Endothelial cell of umbilical vein (primary cell): ENCODE measurements around the gene GMPR2. TPM values are rescaled to one million over a fixed set of nuclear protein-coding genes. Genes with fewer than 3 reads are reported as not detected.

Experiments used
- BruUV-seq: library from RNA; stranded (reverse); fragments of 400-500 nt; replicated peaks from 2 replicates; lab custom pipeline; 2021; lab: Mats Ljungman, UMichigan
- CTCF ChIA-PET: fragments of 300-600, 350-600 bp; sonication (Branson Sonifier 250); formaldehyde crosslinking; loops from one replicate; lab custom pipeline; 2021; ENCODE audit warnings: antibody characterized with exemption, inconsistent platforms; lab: Charles Lee
- POLR2A ChIA-PET: fragments of 300-600, 350-600 bp; sonication (Branson Sonifier 250); formaldehyde crosslinking; loops from one replicate; lab custom pipeline; 2021; ENCODE audit warnings: antibody characterized with exemption, inconsistent platforms; lab: Charles Lee
- DNase-seq: peaks from one replicate; pipeline ENCODE4 v3.0.0-alpha.2; 2011; ENCODE audit warnings: low read depth, low spot score
- FAIRE-seq: peaks from 2 replicates; lab custom pipeline; 2011; peaks lifted over from hg19 to GRCh38; lab: Jason Lieb, UNC
- H2AFZ ChIP-seq: 2 replicates; pipeline ENCODE4 v1.6.0; 2012; ENCODE audit warnings: low read depth, low read length, control low read depth, inconsistent platforms
- H3K27ac ChIP-seq: 2 replicates; pipeline ENCODE4 v1.5.1; 2011; ENCODE audit warnings: low read depth, mild to moderate bottlenecking, control low read depth, low read length, moderate library complexity; ENCODE audit not compliant: insufficient read depth
- H3K27me3 ChIP-seq, 2 experiments: 2 replicates each; pipeline versions ENCODE4 v1.6.0 to v1.6.1; 2011; ENCODE audit warnings: low read length in 2 of 2, mixed read lengths in 1 of 2; ENCODE audit not compliant: control insufficient read depth in 2 of 2, insufficient read depth in 2 of 2
- H3K36me3 ChIP-seq, 2 experiments: 2 replicates in 1 of 2; 3 replicates in 1 of 2; pipeline ENCODE4 v1.5.1; 2011; ENCODE audit warnings: low read length in 2 of 2, mild to moderate bottlenecking in 1 of 2, moderate library complexity in 1 of 2; ENCODE audit not compliant: control insufficient read depth in 2 of 2, insufficient read depth in 2 of 2; ENCODE audit errors: extremely low read depth in 1 of 2
- H3K4me1 ChIP-seq: 3 replicates; pipeline ENCODE4 v1.5.1; 2011; ENCODE audit warnings: mild to moderate bottlenecking, low read length; ENCODE audit not compliant: control insufficient read depth, insufficient read depth; ENCODE audit errors: extremely low read depth
- H3K4me2 ChIP-seq: 2 replicates; pipeline ENCODE4 v1.6.1; 2011; ENCODE audit warnings: low read length, control low read depth, mixed read lengths; ENCODE audit not compliant: insufficient read depth
- H3K4me3 ChIP-seq, 3 experiments: fragments of 200-600 bp in 1 of 3; sonication (generic), shearing (Covaris generic) in 1 of 3; replicated peaks in 1 of 3; 2 replicates each; pipeline ENCODE4 v1.5.1; 2011 to 2016; ENCODE audit warnings: control low read depth in 3 of 3, low read length in 3 of 3, mild to moderate bottlenecking in 2 of 3, inconsistent platforms in 1 of 3, low read depth in 1 of 3, moderate library complexity in 1 of 3; ENCODE audit not compliant: insufficient read depth in 1 of 3
- H3K79me2 ChIP-seq: 2 replicates; pipeline ENCODE4 v1.6.0; 2012; ENCODE audit warnings: low read length, inconsistent platforms; ENCODE audit not compliant: control insufficient read depth, insufficient read depth
- H3K9ac ChIP-seq: replicated peaks from 2 replicates; pipeline ENCODE3; 2011; ENCODE audit warnings: low read length, control low read depth; ENCODE audit not compliant: insufficient read depth; ENCODE audit errors: extremely low read depth
- H3K9me1 ChIP-seq: replicated peaks from 3 replicates; pipeline ENCODE4 v1.6.0; 2011; ENCODE audit warnings: mild to moderate bottlenecking, low read length; ENCODE audit not compliant: control insufficient read depth, insufficient read depth; ENCODE audit errors: extremely low read depth
- H3K9me3 ChIP-seq: replicated peaks from 2 replicates; pipeline ENCODE4 v1.5.1; 2012; ENCODE audit warnings: low read length, inconsistent platforms; ENCODE audit not compliant: control insufficient read depth, insufficient read depth
- H4K20me1 ChIP-seq: replicated peaks from 2 replicates; pipeline ENCODE3; 2011; ENCODE audit warnings: mild to moderate bottlenecking, low read length; ENCODE audit not compliant: control insufficient read depth, insufficient read depth; ENCODE audit errors: extremely low read depth
- CTCF ChIP-seq, 2 donors: IDR thresholded peaks; 1 replicate in 1 of 2; 2 replicates in 1 of 2; pipeline ENCODE4 v1.5.1; 2011; ENCODE audit warnings: low read length in 2 of 2, mild to moderate bottlenecking in 2 of 2, moderate library complexity in 2 of 2, control low read depth in 1 of 2, inconsistent platforms in 1 of 2, low read depth in 1 of 2; ENCODE audit not compliant: insufficient read depth in 1 of 2; ENCODE audit errors: extremely low read depth in 1 of 2
- EZH2 ChIP-seq: IDR thresholded peaks from 2 replicates; pipeline ENCODE4 v1.6.1; 2012; ENCODE audit warnings: borderline replicate concordance, low read depth, mild to moderate bottlenecking, moderate library complexity, low read length, inconsistent platforms; ENCODE audit not compliant: severe bottlenecking
- FOS ChIP-seq: IDR thresholded peaks from 2 replicates; pipeline ENCODE4 v1.6.1; 2011; ENCODE audit warnings: mild to moderate bottlenecking, low read length, moderate library complexity, borderline replicate concordance; ENCODE audit not compliant: insufficient read depth
- GATA2 ChIP-seq: IDR thresholded peaks from 2 replicates; pipeline ENCODE4 v1.7.0; 2011; ENCODE audit warnings: low read depth, mild to moderate bottlenecking, moderate library complexity, mixed read lengths, low read length; ENCODE audit not compliant: insufficient read length, insufficient read depth
- JUN ChIP-seq: IDR thresholded peaks from 2 replicates; pipeline ENCODE4 v1.6.1; 2011; ENCODE audit warnings: borderline replicate concordance, low read depth; ENCODE audit not compliant: insufficient read length, insufficient read depth
- POLR2AphosphoS5 ChIP-seq: IDR thresholded peaks from 2 replicates; pipeline ENCODE4 v1.6.1; 2012; ENCODE audit warnings: low read depth, mild to moderate bottlenecking, control low read depth, low read length, moderate library complexity; ENCODE audit not compliant: insufficient read depth
- dilution Hi-C: fragments of 300-500 bp; cut with MboI; formaldehyde crosslinking; loops from one replicate; pipeline ENCODE4 v1.15.0; 2019; ENCODE audit warnings: low sequenced_read_pairs; ENCODE audit not compliant: extremely low pct_ligation_motif_present
- intact Hi-C: fragments of 100-400 bp; cut with micrococcal nuclease; formaldehyde crosslinking; loops from one replicate; pipeline ENCODE4 v1.10.0; 2022
- polyA plus RNA-seq, 4 experiments: library from polyadenylated mRNA; depleted of rRNA in 3 of 4; stranded (reverse) in 3 of 4; unstranded in 1 of 4; fragments of >200 nt; gene quantifications; 2 replicates each; pipeline versions ENCODE4 v1.2.1 to v1.2.3, GENCODE V29; 2011 to 2012; ENCODE audit warnings: missing spikeins in 1 of 4
- total RNA-seq: library from RNA; stranded (reverse); gene quantifications from 2 replicates; pipeline ENCODE4 v1.2.3, GENCODE V29; 2021

Gene GMPR2
- total and polyA plus RNA-seq, 2 donors (not counting 3 experiments of a cell fraction or from before 2014, with no cell fraction given) = 58.1 to 61.8 TPM

GRCh38 chr14:24224618-24225071, 8.1 kb upstream of the GMPR2 start:
- H3K79me2 ChIP-seq = peaks cover 75% of the 10 kb centered on the region
- no peaks in the 10 kb centered on the region for H4K20me1 ChIP-seq
- no peaks in the 10 kb centered on the region for H3K9me1 ChIP-seq
- dilution Hi-C loops = no loop called here
- peak overlapping the region; percentile 73 for H3K9ac ChIP-seq
- ChIA-PET POLR2A (interaction anchor here (0.6 to 3.1 kb wide), 3 partner anchors 10 to 22 kb away, joined by 3 to 21 read pairs (median 4); partner anchors contain the start of genes CHMP4A and MDP1), CTCF (interaction anchor here (1.0 to 2.5 kb wide), 7 partner anchors 9 to 83 kb away, joined by 3 to 23 read pairs (median 8); partner anchors contain the start of genes CHMP4A, CIDEB, MDP1 and TINF2)
- TF ChIP-seq FOS = peak; percentile 83
- TF ChIP-seq GATA2 = peak; percentile 94
- no peak for TF ChIP-seq EZH2
- TF ChIP-seq POLR2AphosphoS5 = peak; percentile 78
- no peak for TF ChIP-seq CTCF (IDR thresholded peaks at IDR 0.05; ENCODE audit: extremely low read depth in 1 of 2, insufficient read depth in 1 of 2, low read depth in 1 of 2, low read length in 2 of 2)
- peak; percentile 93 for TF ChIP-seq JUN
- no peaks in the 10 kb centered on the region for H3K9me3 ChIP-seq
- peaks cover 0 to 6% of the 10 kb centered on the region in 2 experiments for H3K36me3 ChIP-seq
- intact Hi-C loops = loop anchor here (1.0 kb wide), 5 partner anchors 8 to 47 kb away; partner anchors contain the start of genes CHMP4A, GMPR2, NEDD8 and RABGGTA
- BruUV-seq = no TSS peak
- peak overlapping the region; percentile 56 for H3K4me2 ChIP-seq
- peak overlapping the region; percentile 99 for H3K27ac ChIP-seq
- no peaks in the 10 kb centered on the region for H3K27me3 ChIP-seq
- no peak overlapping the region for H3K4me3 ChIP-seq
- H2AFZ ChIP-seq = no peak overlapping the region
- FAIRE-seq (peak; percentile 88), DNase-seq (peak; percentile 95)
- H3K4me1 ChIP-seq = peaks cover 28% of the 10 kb centered on the region
